NCI-H1930 (cell line): ENCODE measurements around the gene ATG3.
"Not testable (repeated sequence)": the region's sequence is repeated elsewhere in the genome, so short reads cannot be mapped to it uniquely, and the experiment has no call there.

ENCODE experiments used
- DNase-seq, 2 experiments: peaks; one replicate each; lab custom pipeline; 2025; lab: John Stamatoyannopoulos, UW

The ATG3 gene

GRCh38 chr3:112498914-112499711 lies 62.6 kb downstream of the ATG3 start, which contains the start of gene BTLA:
Gene BTLA, minus strand, starts transcription at chr3:112499472. Its CDS starts 114 bp downstream, at chr3:112499358.
- DNase-seq, result no peak

- no peak for DNase-seq
These were observed 63.7 kb downstream of the ATG3 start for GRCh38 chr3:112497897-112498548.

GRCh38 chr3:112496366-112497067 lies 65.2 kb downstream of the ATG3 start:
- no peak for DNase-seq

GRCh38 chr3:112494448-112494767 lies 67.4 kb downstream of the ATG3 start:
- not testable (repeated sequence) for DNase-seq

GRCh38 chr3:112492124-112492523 lies 69.6 kb downstream of the ATG3 start:
- no peak for DNase-seq

- DNase-seq, result no peak
These were observed 70.4 kb downstream of the ATG3 start for GRCh38 chr3:112491373-112491772.

GRCh38 chr3:112489674-112490479 lies 71.9 kb downstream of the ATG3 start:
- no peak for DNase-seq

- no peak for DNase-seq
These were observed 74.8 kb downstream of the ATG3 start for GRCh38 chr3:112486811-112487505.

GRCh38 chr3:112484352-112484751 lies 77.4 kb downstream of the ATG3 start:
- no peak for DNase-seq

- DNase-seq, result no peak
These were observed 79.1 kb downstream of the ATG3 start for GRCh38 chr3:112482675-112483074.
